GM23338 (cell line): ENCODE data around the gene OSBPL1A. TPM values are rescaled to one million over a fixed set of nuclear protein-coding genes. Genes with fewer than 3 reads are reported as not detected.

Experiments used
- ATAC-seq: fragments of 200-7000 bp; cut with Tn5 transposase; 3 replicates; pipeline ENCODE4 v1.9.1; 2020
- DNase-seq: peaks from one replicate; pipeline ENCODE4 v3.0.0-alpha.2; 2015; ENCODE audit warnings: low spot score
- H2AFZ ChIP-seq: fragments of 200-600 bp; sonication (generic); 2 replicates; pipeline ENCODE4 v1.8.0; 2016; ENCODE audit warnings: antibody characterized with exemption, mild to moderate bottlenecking, moderate library complexity
- H3F3A ChIP-seq: fragments of 200-600 bp; sonication (generic); replicated peaks from 2 replicates; pipeline ENCODE4 v1.8.0; 2017; ENCODE audit warnings: antibody characterized with exemption, mixed run types, low read depth
- H3K27ac ChIP-seq: fragments of 200-600 bp; sonication (generic); 2 replicates; pipeline ENCODE4 v1.6.1; 2016; ENCODE audit warnings: low read depth
- H3K27me3 ChIP-seq: fragments of 200-600 bp; sonication (generic); 2 replicates; pipeline ENCODE4 v1.8.0; 2016; ENCODE audit warnings: mild to moderate bottlenecking, mixed run types, moderate library complexity; ENCODE audit not compliant: insufficient read depth
- H3K36me3 ChIP-seq: fragments of 200-600 bp; sonication (generic); 2 replicates; pipeline ENCODE4 v1.8.0; 2016; ENCODE audit warnings: mild to moderate bottlenecking; ENCODE audit not compliant: insufficient read depth
- H3K4me1 ChIP-seq: fragments of 200-600 bp; sonication (generic); 2 replicates; pipeline ENCODE4 v1.8.0; 2016; ENCODE audit warnings: mild to moderate bottlenecking, moderate library complexity; ENCODE audit not compliant: insufficient read depth
- H3K4me2 ChIP-seq: fragments of 200-600 bp; sonication (generic); 2 replicates; pipeline ENCODE4 v1.7.1; 2017; ENCODE audit warnings: mixed run types
- H3K4me3 ChIP-seq: fragments of 200-600 bp; sonication (generic); 2 replicates; pipeline ENCODE4 v1.6.1; 2016; ENCODE audit warnings: mixed run types
- H3K79me2 ChIP-seq: fragments of 200-600 bp; sonication (generic); replicated peaks from 2 replicates; pipeline ENCODE4 v1.8.0; 2017; ENCODE audit warnings: mild to moderate bottlenecking; ENCODE audit not compliant: insufficient read depth
- H3K9me2 ChIP-seq: fragments of 200-600 bp; sonication (generic); 2 replicates; pipeline ENCODE4 v1.8.0; 2017; ENCODE audit not compliant: insufficient read depth
- H4K20me1 ChIP-seq: fragments of 200-600 bp; sonication (generic); replicated peaks from 2 replicates; pipeline ENCODE4 v1.8.0; 2017; ENCODE audit warnings: mild to moderate bottlenecking; ENCODE audit not compliant: insufficient read depth
- H3K27ac Mint-ChIP-seq: 2 replicates; pipeline ENCODE4 v1.8.0; 2020; ENCODE audit warnings: inconsistent platforms, mild to moderate bottlenecking, moderate library complexity, mixed read lengths
- H3K27me3 Mint-ChIP-seq: 3 replicates; pipeline ENCODE4 v1.8.0; 2022; ENCODE audit warnings: low read depth, mild to moderate bottlenecking, moderate library complexity, mixed read lengths, inconsistent platforms; ENCODE audit not compliant: insufficient read depth, poor library complexity
- H3K36me3 Mint-ChIP-seq: 3 replicates; pipeline ENCODE4 v1.8.0; 2021; ENCODE audit warnings: low read depth, mild to moderate bottlenecking, inconsistent platforms, moderate library complexity, mixed read lengths
- H3K4me1 Mint-ChIP-seq: 3 replicates; pipeline ENCODE4 v1.8.0; 2020; ENCODE audit warnings: mild to moderate bottlenecking, inconsistent platforms, mixed read lengths
- H3K4me3 Mint-ChIP-seq: 3 replicates; pipeline ENCODE4 v1.8.0; 2021; ENCODE audit warnings: moderate library complexity, mild to moderate bottlenecking, inconsistent platforms, mixed read lengths
- H3K9me3 Mint-ChIP-seq: 3 replicates; pipeline ENCODE4 v1.8.0; 2020; ENCODE audit warnings: moderate library complexity, mild to moderate bottlenecking, inconsistent platforms, mixed read lengths
- CREB1 ChIP-seq: fragments of 250-450 bp; sonication (Bioruptor Pico); IDR thresholded peaks from 2 replicates; pipeline ENCODE4 v1.5.0; 2020; ENCODE audit warnings: low read depth, mild to moderate bottlenecking, moderate library complexity
- CTCF ChIP-seq, 2 experiments: fragments of 200-600 bp in 1 of 2; sonication (generic) in 1 of 2; conservative IDR thresholded peaks; 2 replicates each; pipeline versions ENCODE4 v1.5.1 to v1.6.1; 2016 to 2017; ENCODE audit warnings: antibody characterized with exemption in 2 of 2, low read depth in 2 of 2, mild to moderate bottlenecking in 2 of 2, moderate library complexity in 1 of 2
- EZH2 ChIP-seq: fragments of 200-600 bp; sonication (generic); IDR thresholded peaks from one replicate; pipeline ENCODE4 v1.8.0; 2017; ENCODE audit warnings: antibody characterized with exemption, mild to moderate bottlenecking, low read depth; ENCODE audit not compliant: unreplicated experiment
- EZH2phosphoT487 ChIP-seq: fragments of 200-600 bp; sonication (generic); IDR thresholded peaks from one replicate; pipeline ENCODE4 v1.8.1; 2018; ENCODE audit warnings: antibody characterized with exemption; ENCODE audit not compliant: unreplicated experiment
- JUNB ChIP-seq: IDR thresholded peaks from one replicate; pipeline ENCODE4 v1.6.1; 2016; ENCODE audit warnings: antibody characterized with exemption; ENCODE audit not compliant: unreplicated experiment
- NANOG ChIP-seq: IDR thresholded peaks from 2 replicates; pipeline ENCODE4 v1.6.1; 2016; ENCODE audit warnings: antibody characterized with exemption, borderline replicate concordance
- POLR2AphosphoS5 ChIP-seq: IDR thresholded peaks from 2 replicates; pipeline ENCODE4 v1.6.1; 2016; ENCODE audit warnings: antibody characterized with exemption, low read depth
- ZNF114 ChIP-seq: fragments of 250-450 bp; sonication (Bioruptor Pico); IDR thresholded peaks from 2 replicates; pipeline ENCODE4 v1.5.0; 2020; ENCODE audit warnings: mild to moderate bottlenecking, moderate library complexity
- ZNF331 ChIP-seq: fragments of 250-450 bp; sonication (Bioruptor Pico); IDR thresholded peaks from 2 replicates; pipeline ENCODE4 v1.5.0; 2020; ENCODE audit warnings: low read depth, mild to moderate bottlenecking, moderate library complexity
- polyA plus RNA-seq: library from polyadenylated mRNA; unstranded; fragments of >200 nt; fragmentation: Nextera tagmentation; extraction: Ambion mirVana; gene quantifications from 2 replicates; pipeline ENCODE4 v1.2.1, GENCODE V29; 2016
- total RNA-seq: library from RNA; depleted of rRNA; stranded (reverse); fragments of >200 nt; shearing (Covaris generic); gene quantifications from 2 replicates; pipeline ENCODE4 v1.2.3, GENCODE V29; 2014
- TF ChIP-seq, protein P1 (sequence below): IDR thresholded peaks from one replicate; pipeline ENCODE4 v1.6.1; 2018; ENCODE audit warnings: antibody characterized with exemption; ENCODE audit not compliant: unreplicated experiment

The OSBPL1A gene
- total and polyA plus RNA-seq, 2 experiments from 2014 or later, result 55.6 to 71.4 TPM

DNA sequence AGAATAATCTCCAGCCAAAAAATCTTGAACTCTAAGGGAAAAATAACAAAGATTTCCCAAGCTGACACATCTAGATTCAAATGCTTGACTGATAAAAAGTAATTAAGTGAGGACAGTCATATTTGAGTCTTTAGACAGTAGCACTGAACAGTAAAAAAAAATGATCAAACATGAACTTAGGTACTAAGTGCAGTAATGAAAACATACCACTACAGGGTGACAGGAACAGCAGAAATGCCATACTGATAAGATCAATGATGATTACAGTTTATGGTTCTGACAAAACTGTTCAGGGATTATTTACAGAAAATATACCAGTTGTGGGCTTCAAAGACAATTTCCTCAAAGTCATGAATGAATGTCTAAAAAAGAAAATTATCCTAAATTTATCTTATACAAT lies 80.3 kb downstream of the OSBPL1A start (continued):
- no peak for TF ChIP-seq NANOG
- no peak for TF ChIP-seq JUNB
- TF ChIP-seq, protein P1, sequence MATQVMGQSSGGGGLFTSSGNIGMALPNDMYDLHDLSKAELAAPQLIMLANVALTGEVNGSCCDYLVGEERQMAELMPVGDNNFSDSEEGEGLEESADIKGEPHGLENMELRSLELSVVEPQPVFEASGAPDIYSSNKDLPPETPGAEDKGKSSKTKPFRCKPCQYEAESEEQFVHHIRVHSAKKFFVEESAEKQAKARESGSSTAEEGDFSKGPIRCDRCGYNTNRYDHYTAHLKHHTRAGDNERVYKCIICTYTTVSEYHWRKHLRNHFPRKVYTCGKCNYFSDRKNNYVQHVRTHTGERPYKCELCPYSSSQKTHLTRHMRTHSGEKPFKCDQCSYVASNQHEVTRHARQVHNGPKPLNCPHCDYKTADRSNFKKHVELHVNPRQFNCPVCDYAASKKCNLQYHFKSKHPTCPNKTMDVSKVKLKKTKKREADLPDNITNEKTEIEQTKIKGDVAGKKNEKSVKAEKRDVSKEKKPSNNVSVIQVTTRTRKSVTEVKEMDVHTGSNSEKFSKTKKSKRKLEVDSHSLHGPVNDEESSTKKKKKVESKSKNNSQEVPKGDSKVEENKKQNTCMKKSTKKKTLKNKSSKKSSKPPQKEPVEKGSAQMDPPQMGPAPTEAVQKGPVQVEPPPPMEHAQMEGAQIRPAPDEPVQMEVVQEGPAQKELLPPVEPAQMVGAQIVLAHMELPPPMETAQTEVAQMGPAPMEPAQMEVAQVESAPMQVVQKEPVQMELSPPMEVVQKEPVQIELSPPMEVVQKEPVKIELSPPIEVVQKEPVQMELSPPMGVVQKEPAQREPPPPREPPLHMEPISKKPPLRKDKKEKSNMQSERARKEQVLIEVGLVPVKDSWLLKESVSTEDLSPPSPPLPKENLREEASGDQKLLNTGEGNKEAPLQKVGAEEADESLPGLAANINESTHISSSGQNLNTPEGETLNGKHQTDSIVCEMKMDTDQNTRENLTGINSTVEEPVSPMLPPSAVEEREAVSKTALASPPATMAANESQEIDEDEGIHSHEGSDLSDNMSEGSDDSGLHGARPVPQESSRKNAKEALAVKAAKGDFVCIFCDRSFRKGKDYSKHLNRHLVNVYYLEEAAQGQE, result no peak
- TF ChIP-seq EZH2phosphoT487, result no peak
- no peak for TF ChIP-seq POLR2AphosphoS5
- no peak for TF ChIP-seq ZNF331 (CRISPR knock-in tag)

GRCh38 chr18:24315170-24315569 lies 82.5 kb downstream of the OSBPL1A start:
- peaks cover 11% of the 10 kb centered on the region; the same call in 1 of the 2 replicates for H3K36me3 ChIP-seq

More at GRCh38 chr18:24315170-24315569, 82.5 kb downstream of the OSBPL1A start:
- H3K4me1 ChIP-seq, result no peaks in the 10 kb centered on the region
- no peak overlapping the region for H3K4me3 Mint-ChIP-seq
- no peak overlapping the region for H3K4me2 ChIP-seq
- no peak overlapping the region for H3K27ac Mint-ChIP-seq
- H2AFZ ChIP-seq, result no peak overlapping the region
- no peaks in the 10 kb centered on the region for H3K79me2 ChIP-seq
- no peaks in the 10 kb centered on the region; the same call in 2 of the 3 replicates for H3K4me1 Mint-ChIP-seq
- peaks cover 23% of the 10 kb centered on the region; the same call in 2 of the 3 replicates for H3K36me3 Mint-ChIP-seq
- H3K27ac ChIP-seq, result no peak overlapping the region
- no peaks in the 10 kb centered on the region for H3K9me3 Mint-ChIP-seq
- H4K20me1 ChIP-seq, result no peaks in the 10 kb centered on the region
- TF ChIP-seq CREB1 (CRISPR knock-in tag) (no peak), ZNF114 (CRISPR knock-in tag) (no peak), CTCF (conservative IDR thresholded peaks at IDR 0.05; ENCODE audit: low read depth in 2 of 2) (no peak), EZH2 (no peak)
- H3K9me2 ChIP-seq, result no peaks in the 10 kb centered on the region
- H3F3A ChIP-seq, result no peaks in the 10 kb centered on the region
- H3K27me3 ChIP-seq, result no peaks in the 10 kb centered on the region
- ATAC-seq (no peak), DNase-seq (no peak)
- H3K27me3 Mint-ChIP-seq, result no peaks in the 10 kb centered on the region
- no peak overlapping the region for H3K4me3 ChIP-seq
